Adrenal gland (tissue), 12 donors: ENCODE data around the gene TMEM169. TPM values are rescaled to one million over a fixed set of nuclear protein-coding genes. Genes with fewer than 3 reads are reported as not detected.

Source experiments
- DNase-seq, 7 donors: peaks; one replicate each; pipeline ENCODE4 v3.0.0-alpha.2; 2019 to 2020
- H3K27ac ChIP-seq, 5 donors: fragments of 200-600 bp; sonication (generic) in 4 of 5; 1 replicate in 3 of 5; 2 replicates in 2 of 5; pipeline versions ENCODE4 v1.5.1 to v1.8.0; 2016 to 2020; ENCODE audit warnings: mild to moderate bottlenecking in 1 of 5
- H3K27me3 ChIP-seq: fragments of 200-600 bp; 2 replicates; pipeline ENCODE4 v1.8.0; 2021
- H3K36me3 ChIP-seq, 2 donors: fragments of 200-600 bp; replicated peaks in 1 of 2; 1 replicate in 1 of 2; 2 replicates in 1 of 2; pipeline versions ENCODE4 v1.5.1 to v1.8.0; 2018 to 2022
- H3K4me1 ChIP-seq, 2 donors: fragments of 200-600 bp; replicated peaks in 1 of 2; 1 replicate in 1 of 2; 2 replicates in 1 of 2; pipeline versions ENCODE4 v1.5.1 to v1.8.0; 2018 to 2021
- H3K4me3 ChIP-seq, 4 donors: fragments of 200-600 bp; sonication (generic) in 3 of 4; one replicate each; pipeline ENCODE4 v1.5.1; 2016 to 2018
- H3K9me3 ChIP-seq, 3 donors: fragments of 200-600 bp; sonication (generic) in 1 of 3; replicated peaks in 1 of 3; 1 replicate in 2 of 3; 2 replicates in 1 of 3; pipeline versions ENCODE4 v1.5.1 to v1.8.0; 2016 to 2021
- CTCF ChIP-seq, 6 experiments: fragments of 450-650 bp in 4 of 6; fragments of 200-600 bp in 2 of 6; sonication (generic) in 1 of 6; IDR thresholded peaks; 1 replicate in 5 of 6; 2 replicates in 1 of 6; pipeline versions ENCODE4 v1.5.1 to v1.8.0; 2016 to 2021; ENCODE audit warnings: antibody characterized with exemption in 6 of 6, mild to moderate bottlenecking in 2 of 6, moderate library complexity in 1 of 6
- POLR2A ChIP-seq, 2 donors: fragments of 450-650 bp; IDR thresholded peaks; one replicate each; pipeline ENCODE4 v1.6.1; 2017; ENCODE audit warnings: antibody characterized with exemption in 2 of 2, mild to moderate bottlenecking in 2 of 2, moderate library complexity in 1 of 2
- WGBS, 4 donors: extraction: QIAGEN DNeasy Blood & Tissue Kit in 2 of 4; methylation state at CpG; one replicate each; pipeline versions ENCODE4 v1.1.5 to v1.1.7; 2013 to 2017; 5-methylcytosine and 5-hydroxymethylcytosine counted together
- intact Hi-C, 2 donors: fragments of 100-400 bp; cut with DNase I; formaldehyde crosslinking; loops; one replicate each; pipeline versions ENCODE4 v1.14.1 to v1.15.0; 2022 to 2023
- polyA plus RNA-seq, 3 donors: library from polyadenylated mRNA; stranded (reverse); fragments of 200-250 nt in 2 of 3; fragments of 350-450 nt in 1 of 3; fragmentation: Illumina TruSeq in 1 of 3; extraction: RNeasy Lipid Tissue Mini Kit (QIAGEN cat#74804) in 1 of 3; gene quantifications; one replicate each; pipeline ENCODE4 v1.2.3, GENCODE V29; 2013 to 2014
- total RNA-seq, 9 donors: library from RNA; depleted of rRNA in 4 of 9; stranded (reverse); fragments of >200 nt in 4 of 9; fragments of 120-200 nt in 1 of 9; fragmentation: NEBNext Ultra II Directional in 1 of 9; extraction: Animal tissue kit (Norgen Biotek cat#: 25700) in 1 of 9; gene quantifications; one replicate each; pipeline versions ENCODE4 v1.1.0 to v1.2.4, GENCODE V29; 2013 to 2023
- donor health status: healthy with polysubstance abuse.
- donor health status: Bipolar disorder and iron deficiency.
- donor health status: DM: yes; HTN: yes; CAD: no.
- donor health status: DM: no; HTN: no; CAD: no.
- donor health status: DM: no; HTN: no; CAD: no.
- donor health status: DM: yes; HTN: yes; CAD: no.

Gene TMEM169
- total and polyA plus RNA-seq, 12 donors, result 0.12 to 2.3 (median 0.80) TPM

GRCh38 chr2:216083464-216084281 lies 2.0 kb downstream of the TMEM169 start:
- TF ChIP-seq CTCF (IDR thresholded peaks at IDR 0.05) (no peak), POLR2A (IDR thresholded peaks at IDR 0.05) (no peak)
- Histone ChIP-seq H3K4me1 (peaks cover 7 to 10% of the 10 kb centered on the region in 2 donors), H3K36me3 (no peaks in the 10 kb centered on the region), H3K27ac (no peak overlapping the region), H3K9me3 (no peaks in the 10 kb centered on the region), H3K27me3 (no peaks in the 10 kb centered on the region), H3K4me3 (no peak overlapping the region)
- 81 to 92% (median 88%) methylated on average over 11 of the region's 11 CpGs for WGBS, 4 donors
- no peak for DNase-seq
- intact Hi-C loops, result no loop called here

GRCh38 chr2:216084547-216084946 lies 2.8 kb downstream of the TMEM169 start:
- TF ChIP-seq CTCF (IDR thresholded peaks at IDR 0.05) (no peak), POLR2A (IDR thresholded peaks at IDR 0.05) (no peak)
- H3K4me1 ChIP-seq, result peaks cover 7 to 10% of the 10 kb centered on the region in 2 donors
- DNase-seq, result no peak
- intact Hi-C loops, result no loop called here
- H3K27ac ChIP-seq, result no peak overlapping the region
- H3K4me3 ChIP-seq, result no peak overlapping the region
- no peaks in the 10 kb centered on the region for H3K27me3 ChIP-seq
- H3K9me3 ChIP-seq, result no peaks in the 10 kb centered on the region
- 61 to 71% (median 65%) methylated on average over 3 of the region's 3 CpGs for WGBS, 4 donors
- H3K36me3 ChIP-seq, result no peaks in the 10 kb centered on the region

- H3K9me3 ChIP-seq, result no peaks in the 10 kb centered on the region
- TF ChIP-seq POLR2A (IDR thresholded peaks at IDR 0.05) (no peak), CTCF (IDR thresholded peaks at IDR 0.05) (no peak)
- intact Hi-C loops, result no loop called here
- H3K27ac ChIP-seq, result no peak overlapping the region
- H3K4me3 ChIP-seq, result no peak overlapping the region
- peaks cover under 1 to 4% of the 10 kb centered on the region in 2 donors for H3K4me1 ChIP-seq
- WGBS, 4 donors, result 93 to 100% (median 95%) methylated on average over 2 of the region's 2 CpGs
- no peak for DNase-seq
- no peaks in the 10 kb centered on the region for H3K36me3 ChIP-seq
- no peaks in the 10 kb centered on the region for H3K27me3 ChIP-seq
Measured at GRCh38 chr2:216086207-216086893, 4.6 kb downstream of the TMEM169 start.

- no peaks in the 10 kb centered on the region for H3K9me3 ChIP-seq
- no peaks in the 10 kb centered on the region for H3K4me1 ChIP-seq
- no peaks in the 10 kb centered on the region for H3K27me3 ChIP-seq
- intact Hi-C loops, result no loop called here
- no peak overlapping the region for H3K4me3 ChIP-seq
- 89 to 100% (median 91%) methylated on average over 1 of the region's 1 CpG for WGBS, 4 donors
- no peaks in the 10 kb centered on the region for H3K36me3 ChIP-seq
- no peak for DNase-seq
- TF ChIP-seq CTCF (IDR thresholded peaks at IDR 0.05) (no peak), POLR2A (IDR thresholded peaks at IDR 0.05) (no peak)
- no peak overlapping the region for H3K27ac ChIP-seq
Measured at GRCh38 chr2:216090369-216090786, 8.7 kb downstream of the TMEM169 start.
